G401 (cell line): ENCODE results near the gene AFF3. TPM values are rescaled to one million over a fixed set of nuclear protein-coding genes. Genes with fewer than 3 reads are reported as not detected.
"Not testable (repeated sequence)": the region's sequence is repeated elsewhere in the genome, so short reads cannot be mapped to it uniquely, and the experiment has no call there.

Experiments used
- DNase-seq: peaks from one replicate; pipeline ENCODE4 v3.0.0-alpha.2; 2015; ENCODE audit warnings: low spot score
- in situ Hi-C: cut with HindIII; loops from 2 replicates; pipeline ENCODE4 v1.10.0; 2016; ENCODE audit warnings: low sequenced_read_pairs, mixed read lengths
- total RNA-seq: library from RNA; depleted of rRNA; stranded (reverse); fragments of >200 nt; shearing (Covaris generic); gene quantifications from 2 replicates; pipeline ENCODE4 v1.2.3, GENCODE V29; 2014

Gene AFF3
- total RNA-seq, 1 experiment from 2014 or later: 3.0 TPM

- in situ Hi-C loops: no loop called here
- DNase-seq: no peak
These were observed 596.8 kb downstream of the AFF3 start for GRCh38 chr2:99545604-99546003.

GRCh38 chr2:99545066-99545465 lies 597.3 kb downstream of the AFF3 start:
- DNase-seq: no peak
- in situ Hi-C loops: no loop called here

- in situ Hi-C loops: no loop called here
- no peak for DNase-seq
These were observed 597.8 kb downstream of the AFF3 start for GRCh38 chr2:99544608-99545007.

- DNase-seq: no peak
- in situ Hi-C loops: no loop called here
These were observed 599.1 kb downstream of the AFF3 start for GRCh38 chr2:99543247-99543646.

DNA sequence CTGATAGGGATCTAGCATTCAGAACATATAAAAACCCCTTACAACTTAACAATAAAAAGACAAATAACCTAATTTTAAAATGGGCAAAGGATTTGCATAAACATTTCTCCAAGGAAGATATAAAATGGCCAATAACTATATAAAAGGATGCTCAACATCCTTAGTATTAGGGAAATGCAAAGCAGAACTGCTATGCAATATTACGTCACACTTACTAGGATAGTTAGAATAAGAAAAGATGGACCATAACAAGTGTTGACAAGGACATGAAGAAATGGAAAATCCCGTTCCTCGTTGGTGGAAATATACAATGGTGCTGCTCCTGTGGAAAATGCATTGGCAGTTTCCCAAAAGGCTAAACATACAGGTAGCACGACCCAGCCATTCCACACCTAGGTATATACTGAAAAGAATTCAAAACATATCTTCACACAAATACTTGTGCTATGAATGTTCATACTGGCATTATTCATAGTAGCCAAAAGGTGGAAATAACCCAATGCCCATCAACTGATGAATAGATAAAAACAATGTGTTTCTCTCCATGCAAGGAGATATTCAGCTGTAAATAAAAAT lies 604.4 kb downstream of the AFF3 start:
- DNase-seq: no peak
- in situ Hi-C loops: no loop called here

- DNase-seq: no peak
- in situ Hi-C loops: no loop called here
These were observed 618.3 kb downstream of the AFF3 start for GRCh38 chr2:99524056-99524455.

DNA sequence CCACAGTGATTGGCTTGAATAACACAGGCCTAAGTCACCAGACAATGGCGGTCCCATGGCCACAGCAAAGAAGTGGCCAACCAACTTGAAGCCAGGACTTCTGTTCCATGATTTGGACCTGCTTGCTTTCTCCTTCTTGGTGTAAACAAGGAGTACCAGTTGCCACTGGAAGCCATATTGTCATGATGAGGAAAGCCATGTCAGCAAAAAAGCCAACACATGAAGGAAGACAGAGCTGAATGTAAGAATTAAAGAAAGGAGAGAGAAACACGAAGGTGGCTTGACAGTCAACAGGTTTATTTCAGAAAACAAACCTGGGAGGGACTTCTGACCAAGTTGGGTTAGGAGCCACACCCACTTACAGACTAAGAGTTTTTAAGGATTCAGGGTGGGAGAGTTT lies 620.2 kb downstream of the AFF3 start:
- no peak for DNase-seq
- in situ Hi-C loops: no loop called here

DNA sequence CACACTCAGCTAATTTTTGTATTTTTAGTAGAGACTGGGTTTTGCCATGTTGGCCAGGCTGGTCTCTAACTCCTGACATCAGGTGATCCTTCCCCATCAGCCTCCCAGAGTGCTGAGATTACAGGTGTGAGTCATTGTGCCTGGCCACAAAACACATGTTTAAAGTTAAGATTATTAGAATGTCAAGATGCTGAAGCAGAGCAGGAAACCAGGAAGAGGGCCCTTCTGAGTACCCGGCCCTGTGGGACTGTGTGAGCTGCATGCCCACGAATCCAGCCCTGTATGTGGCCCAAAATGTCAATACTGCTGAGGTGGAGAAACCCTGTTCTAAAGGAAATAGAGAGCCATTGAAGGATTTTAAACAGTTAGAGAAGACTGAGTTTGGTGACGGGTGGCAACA lies 621.6 kb downstream of the AFF3 start:
- DNase-seq: no peak
- in situ Hi-C loops: no loop called here

GRCh38 chr2:99520195-99520594 lies 622.2 kb downstream of the AFF3 start:
- no peak for DNase-seq
- in situ Hi-C loops: no loop called here

DNA sequence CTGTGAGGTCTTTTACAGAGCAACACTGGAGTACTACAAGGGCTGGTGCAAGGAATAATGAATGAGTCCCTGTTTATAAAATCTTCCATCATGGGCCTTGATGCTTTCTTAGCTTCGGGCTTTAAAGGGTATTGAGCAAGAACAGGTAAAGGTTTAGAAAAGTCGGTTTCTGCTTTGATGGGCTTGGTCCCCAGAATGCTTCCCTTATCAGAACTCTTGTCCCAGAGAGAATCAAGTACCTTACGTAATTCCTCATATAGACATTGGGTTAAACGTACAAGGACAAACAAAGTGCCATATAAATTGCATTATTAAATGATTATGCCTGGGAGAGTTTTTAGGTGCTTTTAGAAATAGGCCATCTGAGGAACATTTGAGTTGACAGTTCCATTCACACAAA lies 628.0 kb downstream of the AFF3 start:
- no peak for DNase-seq
- in situ Hi-C loops: no loop called here

- in situ Hi-C loops: no loop called here
These were observed 630.2 kb downstream of the AFF3 start for GRCh38 chr2:99512181-99512591.

GRCh38 chr2:99509387-99509786 lies 633.0 kb downstream of the AFF3 start:
- in situ Hi-C loops: no loop called here

More at GRCh38 chr2:99512181-99512591, 630.2 kb downstream of the AFF3 start:
- peak; percentile 98 for DNase-seq

GRCh38 chr2:99507937-99508818 lies 634.2 kb downstream of the AFF3 start:
- DNase-seq: peak; percentile 43
- in situ Hi-C loops: no loop called here

More at GRCh38 chr2:99509387-99509786, 633.0 kb downstream of the AFF3 start:
- DNase-seq: no peak

GRCh38 chr2:99504844-99505584 lies 637.4 kb downstream of the AFF3 start:
- DNase-seq: no peak
- in situ Hi-C loops: no loop called here

DNA sequence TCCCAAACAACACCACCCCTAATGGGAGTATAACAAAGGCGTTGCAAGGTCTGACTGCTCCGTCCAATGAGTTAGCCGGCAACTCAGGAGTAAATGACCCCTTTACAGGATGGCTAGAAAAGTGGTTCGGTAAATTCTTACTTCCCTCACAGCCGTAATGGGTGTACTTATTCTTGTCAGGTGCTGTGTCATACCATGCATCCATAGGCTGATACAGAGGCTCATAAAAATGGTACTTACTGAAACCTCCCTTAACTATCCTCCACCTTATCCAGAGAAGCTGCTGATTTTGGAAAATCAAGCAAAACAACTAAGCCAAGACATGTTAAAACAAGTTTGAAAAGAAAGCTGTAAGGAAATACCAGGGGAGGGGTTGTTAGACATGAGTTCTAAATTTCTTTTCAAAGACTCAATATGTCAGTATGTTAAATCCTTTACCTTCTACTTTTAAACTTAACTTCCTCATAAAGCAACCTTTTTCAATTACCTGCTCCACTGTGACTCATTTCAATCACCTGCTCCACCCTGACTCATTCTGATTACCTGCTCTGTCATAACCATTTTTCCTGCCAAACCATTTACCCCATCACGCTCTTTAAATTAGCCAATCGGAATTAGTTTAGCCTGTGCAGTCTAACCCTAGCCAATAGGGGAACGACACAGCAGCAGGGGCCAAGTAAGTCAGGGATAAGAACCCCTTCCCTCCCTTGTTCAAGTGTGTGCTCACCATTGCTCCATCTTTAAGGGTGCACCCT lies 638.6 kb downstream of the AFF3 start:
- DNase-seq, in situ Hi-C loops: not testable (repeated sequence)

GRCh38 chr2:99496021-99496420 lies 646.4 kb downstream of the AFF3 start:
- in situ Hi-C loops: no loop called here
- no peak for DNase-seq
